ENCODE measurements around the gene DCLRE1A. TPM values are rescaled to one million over a fixed set of nuclear protein-coding genes. Genes with fewer than 3 reads are reported as not detected.

DCLRE1A gene
- total and polyA plus RNA-seq, 2 experiments from 2014 or later, result 4.2 to 7.7 TPM

DNA sequence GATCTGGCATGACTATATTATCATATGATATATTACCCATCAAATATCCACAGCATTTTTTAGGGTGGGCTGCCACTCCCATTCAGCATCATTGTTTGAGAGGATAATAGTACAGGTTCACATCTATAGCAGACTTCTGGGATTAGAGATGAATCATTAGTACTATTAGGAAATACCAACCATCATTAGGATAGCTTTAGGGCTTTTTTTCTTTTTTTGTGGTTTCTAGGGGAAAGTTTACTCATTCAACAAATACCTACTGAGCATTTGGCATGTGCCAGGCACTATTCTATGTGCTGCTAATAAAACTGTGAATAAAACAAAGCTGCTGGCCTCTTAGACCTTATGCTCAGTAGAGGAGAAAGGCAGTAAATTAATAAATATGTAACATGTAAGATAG, 41.1 kb upstream of the DCLRE1A start:
- no peaks in the 10 kb centered on the region for H3K9me3 ChIP-seq (ENCODE audit: low read depth)
- DNase-seq (ENCODE audit: low spot score), result no peak
- no peaks in the 10 kb centered on the region for H3K79me2 ChIP-seq
- no peaks in the 10 kb centered on the region for H3K9me2 ChIP-seq (replicated peaks; ENCODE audit: insufficient read depth)
- no peaks in the 10 kb centered on the region for H3K4me1 ChIP-seq (ENCODE audit: insufficient read depth)
- H3K4me2 ChIP-seq, result no peak overlapping the region
- no peaks in the 10 kb centered on the region for H3K27me3 ChIP-seq
- H3K36me3 ChIP-seq (replicated peaks; ENCODE audit: insufficient read depth, low read depth), result no peaks in the 10 kb centered on the region
- no peak overlapping the region for H2AFZ ChIP-seq
- no peak overlapping the region for H3K27ac ChIP-seq
- no peak overlapping the region for H3K4me3 ChIP-seq
- no peaks in the 10 kb centered on the region for H4K20me1 ChIP-seq (ENCODE audit: insufficient read depth, poor library complexity, severe bottlenecking)
- TF ChIP-seq CTCF (IDR thresholded peaks at IDR 0.05; ENCODE audit: poor library complexity) (no peak), EZH2 (IDR thresholded peaks at IDR 0.05; ENCODE audit: borderline replicate concordance) (no peak), EZH2phosphoT487 (IDR thresholded peaks at IDR 0.05; ENCODE audit: low read depth, severe bottlenecking, unreplicated experiment) (no peak)

GRCh38 chr10:113894581-113894980, 40.7 kb upstream of the DCLRE1A start:
- 88% methylated on average over 1 of the region's 1 CpG for WGBS (ENCODE audit: low lambda C conversion rate, missing lambda C conversion rate)
- no peaks in the 10 kb centered on the region for H3K4me1 ChIP-seq (ENCODE audit: insufficient read depth)
- H3K36me3 ChIP-seq (replicated peaks; ENCODE audit: insufficient read depth, low read depth), result no peaks in the 10 kb centered on the region
- TF ChIP-seq EZH2phosphoT487 (IDR thresholded peaks at IDR 0.05; ENCODE audit: low read depth, severe bottlenecking, unreplicated experiment) (no peak), CTCF (IDR thresholded peaks at IDR 0.05; ENCODE audit: poor library complexity) (no peak), EZH2 (IDR thresholded peaks at IDR 0.05; ENCODE audit: borderline replicate concordance) (no peak)
- no peaks in the 10 kb centered on the region for H3K9me2 ChIP-seq (replicated peaks; ENCODE audit: insufficient read depth)
- H4K20me1 ChIP-seq (ENCODE audit: insufficient read depth, poor library complexity, severe bottlenecking), result no peaks in the 10 kb centered on the region
- no peaks in the 10 kb centered on the region for H3K79me2 ChIP-seq
- H3K9me3 ChIP-seq (ENCODE audit: low read depth), result no peaks in the 10 kb centered on the region
- DNase-seq (ENCODE audit: low spot score), result no peak
- H2AFZ ChIP-seq, result no peak overlapping the region
- H3K27me3 ChIP-seq, result no peaks in the 10 kb centered on the region
- H3K4me2 ChIP-seq, result no peak overlapping the region
- no peak overlapping the region for H3K4me3 ChIP-seq
- no peak overlapping the region for H3K27ac ChIP-seq

GRCh38 chr10:113893570-113893969, 39.7 kb upstream of the DCLRE1A start:
- no peak overlapping the region for H2AFZ ChIP-seq
- H3K4me3 ChIP-seq, result no peak overlapping the region
- TF ChIP-seq EZH2phosphoT487 (IDR thresholded peaks at IDR 0.05; ENCODE audit: low read depth, severe bottlenecking, unreplicated experiment) (no peak), CTCF (IDR thresholded peaks at IDR 0.05; ENCODE audit: poor library complexity) (no peak), EZH2 (IDR thresholded peaks at IDR 0.05; ENCODE audit: borderline replicate concordance) (no peak)
- H3K36me3 ChIP-seq (replicated peaks; ENCODE audit: insufficient read depth, low read depth), result no peaks in the 10 kb centered on the region
- no peaks in the 10 kb centered on the region for H3K27me3 ChIP-seq
- no peaks in the 10 kb centered on the region for H3K4me1 ChIP-seq (ENCODE audit: insufficient read depth)
- H3K4me2 ChIP-seq, result no peak overlapping the region
- H3K27ac ChIP-seq, result peak overlapping the region; percentile 21
- WGBS (ENCODE audit: low lambda C conversion rate, missing lambda C conversion rate), result 43% methylated on average over 2 of the region's 2 CpGs
- H3K9me2 ChIP-seq (replicated peaks; ENCODE audit: insufficient read depth), result no peaks in the 10 kb centered on the region
- no peaks in the 10 kb centered on the region for H3K79me2 ChIP-seq
- no peaks in the 10 kb centered on the region for H3K9me3 ChIP-seq (ENCODE audit: low read depth)
- no peak for DNase-seq (ENCODE audit: low spot score)
- no peaks in the 10 kb centered on the region for H4K20me1 ChIP-seq (ENCODE audit: insufficient read depth, poor library complexity, severe bottlenecking)

GRCh38 chr10:113891476-113891875, 37.6 kb upstream of the DCLRE1A start:
- no peak for DNase-seq (ENCODE audit: low spot score)
- H3K4me3 ChIP-seq, result no peak overlapping the region
- 57% methylated on average over 3 of the region's 3 CpGs for WGBS (ENCODE audit: low lambda C conversion rate, missing lambda C conversion rate)
- no peaks in the 10 kb centered on the region for H3K27me3 ChIP-seq
- H3K4me1 ChIP-seq (ENCODE audit: insufficient read depth), result no peaks in the 10 kb centered on the region
- no peak overlapping the region for H2AFZ ChIP-seq
- H3K27ac ChIP-seq, result no peak overlapping the region
- H3K9me3 ChIP-seq (ENCODE audit: low read depth), result no peaks in the 10 kb centered on the region
- H3K36me3 ChIP-seq (replicated peaks; ENCODE audit: insufficient read depth, low read depth), result no peaks in the 10 kb centered on the region
- H3K4me2 ChIP-seq, result no peak overlapping the region
- TF ChIP-seq EZH2 (IDR thresholded peaks at IDR 0.05; ENCODE audit: borderline replicate concordance) (no peak), EZH2phosphoT487 (IDR thresholded peaks at IDR 0.05; ENCODE audit: low read depth, severe bottlenecking, unreplicated experiment) (no peak), CTCF (IDR thresholded peaks at IDR 0.05; ENCODE audit: poor library complexity) (no peak)
- H3K79me2 ChIP-seq, result no peaks in the 10 kb centered on the region
- no peaks in the 10 kb centered on the region for H4K20me1 ChIP-seq (ENCODE audit: insufficient read depth, poor library complexity, severe bottlenecking)
- H3K9me2 ChIP-seq (replicated peaks; ENCODE audit: insufficient read depth), result no peaks in the 10 kb centered on the region
